ENCODE results near the gene BTC.

DNA sequence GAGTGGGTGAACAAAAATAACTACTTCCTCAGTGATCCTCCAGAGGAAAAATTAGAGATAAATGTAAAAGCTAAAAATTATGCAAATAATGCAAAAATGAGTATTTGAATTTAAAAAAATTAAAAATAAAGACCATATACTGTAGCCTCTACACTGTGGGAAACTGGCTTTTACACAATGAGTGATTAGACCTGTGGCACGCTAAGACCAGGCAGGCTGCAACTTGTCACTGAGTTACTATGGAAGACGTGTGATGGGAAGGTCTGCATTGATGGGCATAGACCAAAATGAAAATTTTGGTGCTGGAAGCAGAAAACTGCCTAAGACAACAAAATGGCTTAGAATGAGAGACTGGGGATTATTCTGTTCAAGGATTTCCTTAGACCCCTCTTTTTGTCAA lies 30.2 kb downstream of the BTC start:
- TF ChIP-seq, protein P1, sequence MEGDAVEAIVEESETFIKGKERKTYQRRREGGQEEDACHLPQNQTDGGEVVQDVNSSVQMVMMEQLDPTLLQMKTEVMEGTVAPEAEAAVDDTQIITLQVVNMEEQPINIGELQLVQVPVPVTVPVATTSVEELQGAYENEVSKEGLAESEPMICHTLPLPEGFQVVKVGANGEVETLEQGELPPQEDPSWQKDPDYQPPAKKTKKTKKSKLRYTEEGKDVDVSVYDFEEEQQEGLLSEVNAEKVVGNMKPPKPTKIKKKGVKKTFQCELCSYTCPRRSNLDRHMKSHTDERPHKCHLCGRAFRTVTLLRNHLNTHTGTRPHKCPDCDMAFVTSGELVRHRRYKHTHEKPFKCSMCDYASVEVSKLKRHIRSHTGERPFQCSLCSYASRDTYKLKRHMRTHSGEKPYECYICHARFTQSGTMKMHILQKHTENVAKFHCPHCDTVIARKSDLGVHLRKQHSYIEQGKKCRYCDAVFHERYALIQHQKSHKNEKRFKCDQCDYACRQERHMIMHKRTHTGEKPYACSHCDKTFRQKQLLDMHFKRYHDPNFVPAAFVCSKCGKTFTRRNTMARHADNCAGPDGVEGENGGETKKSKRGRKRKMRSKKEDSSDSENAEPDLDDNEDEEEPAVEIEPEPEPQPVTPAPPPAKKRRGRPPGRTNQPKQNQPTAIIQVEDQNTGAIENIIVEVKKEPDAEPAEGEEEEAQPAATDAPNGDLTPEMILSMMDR (IDR thresholded peaks at IDR 0.05; ENCODE audit: low read depth, low read length), result no peak
- no peak for TF ChIP-seq EZH2phosphoT487 (IDR thresholded peaks at IDR 0.05; ENCODE audit: low read depth)

Data from OCI-LY3 (cell line).